Mesenchymal stem cell (in vitro differentiated cells and primary cell): ENCODE results near the gene LYPD6.

ENCODE experiments used
- DNase-seq: peaks from one replicate; pipeline ENCODE4 v3.0.0-alpha.2; 2013
- H2AFZ ChIP-seq: one replicate; pipeline ENCODE4 v1.6.1; 2013; ENCODE audit warnings: low read depth, mild to moderate bottlenecking, control low read depth, inconsistent platforms, low read length, moderate library complexity
- H2AK5ac ChIP-seq: 2 replicates; pipeline ENCODE4 v1.6.1; 2013; ENCODE audit warnings: low read length, moderate library complexity, mild to moderate bottlenecking, inconsistent platforms; ENCODE audit not compliant: severe bottlenecking
- H2BK120ac ChIP-seq: one replicate; pipeline ENCODE4 v1.6.1; 2013; ENCODE audit warnings: low read depth, mild to moderate bottlenecking, inconsistent platforms, low read length, moderate library complexity
- H2BK12ac ChIP-seq, 2 experiments: one replicate each; pipeline ENCODE4 v1.6.1; 2013; ENCODE audit warnings: inconsistent platforms in 2 of 2, low read length in 2 of 2, mild to moderate bottlenecking in 2 of 2, moderate library complexity in 2 of 2, control low read depth in 1 of 2
- H2BK15ac ChIP-seq: one replicate; pipeline ENCODE4 v1.6.1; 2013; ENCODE audit warnings: mild to moderate bottlenecking, low read depth, inconsistent platforms; ENCODE audit not compliant: poor library complexity, severe bottlenecking
- H2BK5ac ChIP-seq: 2 replicates; pipeline ENCODE4 v1.6.1; 2013; ENCODE audit warnings: low read depth, mild to moderate bottlenecking, low read length, control low read depth, inconsistent platforms; ENCODE audit not compliant: poor library complexity, severe bottlenecking
- H3K14ac ChIP-seq, 2 experiments: one replicate each; pipeline ENCODE4 v1.6.1; 2013; ENCODE audit warnings: inconsistent platforms in 2 of 2, low read length in 2 of 2, control low read depth in 1 of 2, mild to moderate bottlenecking in 1 of 2, moderate library complexity in 1 of 2
- H3K18ac ChIP-seq, 2 experiments: one replicate each; pipeline ENCODE4 v1.6.1; 2013; ENCODE audit warnings: inconsistent platforms in 2 of 2, low read length in 2 of 2, control low read depth in 1 of 2, low read depth in 1 of 2, mild to moderate bottlenecking in 1 of 2
- H3K23ac ChIP-seq, 2 experiments: one replicate each; pipeline ENCODE4 v1.6.1; 2013; ENCODE audit warnings: inconsistent platforms in 2 of 2, low read length in 2 of 2, mild to moderate bottlenecking in 2 of 2, moderate library complexity in 2 of 2, control low read depth in 1 of 2
- H3K27ac ChIP-seq: 2 replicates; pipeline ENCODE4 v1.5.1; 2013; ENCODE audit warnings: mild to moderate bottlenecking, moderate library complexity, low read length, control low read depth, inconsistent platforms; ENCODE audit not compliant: poor library complexity, severe bottlenecking
- H3K27me3 ChIP-seq, 2 experiments: 2 replicates each; pipeline versions ENCODE4 v1.6.1 to v1.7.0; 2013; ENCODE audit warnings: low read length in 2 of 2, mild to moderate bottlenecking in 2 of 2, moderate library complexity in 2 of 2, control low read depth in 1 of 2, inconsistent platforms in 1 of 2; ENCODE audit not compliant: control insufficient read depth in 1 of 2, insufficient read depth in 1 of 2
- H3K36me3 ChIP-seq, 2 experiments: 2 replicates each; pipeline versions ENCODE4 v1.6.1 to v1.7.0; 2013; ENCODE audit warnings: low read length in 2 of 2, control low read depth in 1 of 2, inconsistent platforms in 1 of 2, low read depth in 1 of 2, mild to moderate bottlenecking in 1 of 2; ENCODE audit not compliant: insufficient read depth in 2 of 2, control insufficient read depth in 1 of 2
- H3K4ac ChIP-seq, 2 experiments: one replicate each; pipeline ENCODE4 v1.6.1; 2013; ENCODE audit warnings: inconsistent platforms in 2 of 2, low read length in 2 of 2, mild to moderate bottlenecking in 2 of 2, moderate library complexity in 2 of 2, control low read depth in 1 of 2, low read depth in 1 of 2
- H3K4me1 ChIP-seq: 2 replicates; pipeline ENCODE4 v1.6.1; 2013; ENCODE audit warnings: low read depth, low read length, control low read depth; ENCODE audit not compliant: control insufficient read depth, insufficient read depth
- H3K4me2 ChIP-seq: 2 replicates; pipeline ENCODE4 v1.6.1; 2013; ENCODE audit warnings: low read length, mild to moderate bottlenecking, inconsistent platforms; ENCODE audit not compliant: poor library complexity, severe bottlenecking
- H3K4me3 ChIP-seq, 2 experiments: 2 replicates each; pipeline versions ENCODE4 v1.5.1 to v1.7.0; 2013; ENCODE audit warnings: low read length in 2 of 2, mild to moderate bottlenecking in 2 of 2, control low read depth in 1 of 2, low read depth in 1 of 2; ENCODE audit not compliant: insufficient read depth in 1 of 2
- H3K79me1 ChIP-seq: replicated peaks from 2 replicates; pipeline ENCODE4 v1.6.1; 2013; ENCODE audit warnings: mild to moderate bottlenecking, control low read depth, low read length, inconsistent platforms; ENCODE audit not compliant: poor library complexity, severe bottlenecking
- H3K9ac ChIP-seq: 2 replicates; pipeline ENCODE4 v1.7.0; 2013; ENCODE audit warnings: mild to moderate bottlenecking, low read length, moderate library complexity
- H3K9me3 ChIP-seq: 2 replicates; pipeline ENCODE4 v1.7.0; 2013; ENCODE audit warnings: mild to moderate bottlenecking, low read length; ENCODE audit not compliant: control insufficient read depth
- H4K8ac ChIP-seq: one replicate; pipeline ENCODE4 v1.6.1; 2013; ENCODE audit warnings: inconsistent platforms, mild to moderate bottlenecking, low read length, moderate library complexity
- H4K91ac ChIP-seq: one replicate; pipeline ENCODE4 v1.6.1; 2013; ENCODE audit warnings: mild to moderate bottlenecking, low read length, inconsistent platforms
- WGBS: methylation state at CpG from one replicate; pipeline ENCODE4 v1.1.7; 2013; ENCODE audit warnings: mixed read lengths; 5-methylcytosine and 5-hydroxymethylcytosine counted together

LYPD6 gene

GRCh38 chr2:149409506-149409905, 79.1 kb downstream of the LYPD6 start:
- 61% methylated on average over 3 of the region's 3 CpGs for WGBS

GRCh38 chr2:149410701-149411484, 80.5 kb downstream of the LYPD6 start:
- Histone ChIP-seq H2AFZ (no peak overlapping the region), H2BK12ac (no peak overlapping the region), H3K4me3 (no peak overlapping the region), H3K36me3 (no peaks in the 10 kb centered on the region), H2BK5ac (no peak overlapping the region), H4K91ac (peak overlapping the region; percentile 15), H3K4ac (no peak overlapping the region), H3K14ac (no peak overlapping the region), H4K8ac (peak overlapping the region; percentile 49), H3K18ac (peak overlapping the region in 1 of 2 experiments; percentile 39), H3K27me3 (no peaks in the 10 kb centered on the region), H3K27ac (no peak overlapping the region), H2BK15ac (no peak overlapping the region), H2BK120ac (no peak overlapping the region), H3K9me3 (no peaks in the 10 kb centered on the region), H3K9ac (no peak overlapping the region), H3K79me1 (no peaks in the 10 kb centered on the region), H3K23ac (no peak overlapping the region), H3K4me1 (no peaks in the 10 kb centered on the region), H2AK5ac (no peak overlapping the region), H3K4me2 (no peak overlapping the region)
- 37% methylated on average over 5 of the region's 6 CpGs for WGBS
- DNase-seq, result peak; percentile 89

More at GRCh38 chr2:149409506-149409905, 79.1 kb downstream of the LYPD6 start:
- Histone ChIP-seq H3K4ac (peak overlapping the region in 1 of 2 experiments; percentile 32), H3K18ac (peak overlapping the region; percentile 80 to 89), H3K14ac (peak overlapping the region in 1 of 2 experiments; percentile 51), H3K27me3 (no peaks in the 10 kb centered on the region), H2AK5ac (no peak overlapping the region), H2BK12ac (peak overlapping the region in 1 of 2 experiments; percentile 29), H3K9ac (no peak overlapping the region), H3K4me1 (no peaks in the 10 kb centered on the region), H3K4me3 (no peak overlapping the region), H3K23ac (no peak overlapping the region), H4K8ac (peak overlapping the region; percentile 76), H3K4me2 (no peak overlapping the region), H4K91ac (peak overlapping the region; percentile 37), H2BK5ac (no peak overlapping the region), H3K9me3 (no peaks in the 10 kb centered on the region), H3K36me3 (no peaks in the 10 kb centered on the region), H3K27ac (no peak overlapping the region), H3K79me1 (no peaks in the 10 kb centered on the region), H2BK15ac (no peak overlapping the region), H2AFZ (no peak overlapping the region), H2BK120ac (peak overlapping the region; percentile 27)
- DNase-seq, result no peak

GRCh38 chr2:149413487-149413886, 83.1 kb downstream of the LYPD6 start:
- H4K91ac ChIP-seq, result no peak overlapping the region
- H2BK12ac ChIP-seq, result no peak overlapping the region
- no peak overlapping the region for H3K14ac ChIP-seq
- no peak overlapping the region for H2BK15ac ChIP-seq
- no peak overlapping the region for H3K18ac ChIP-seq
- H2BK120ac ChIP-seq, result no peak overlapping the region
- H3K36me3 ChIP-seq, result no peaks in the 10 kb centered on the region
- no peak overlapping the region for H3K9ac ChIP-seq
- no peak overlapping the region for H2AK5ac ChIP-seq
- WGBS, result 100% methylated on average over 1 of the region's 2 CpGs
- no peak overlapping the region for H3K4me3 ChIP-seq
- H2BK5ac ChIP-seq, result no peak overlapping the region
- H3K27me3 ChIP-seq, result no peaks in the 10 kb centered on the region
- H2AFZ ChIP-seq, result no peak overlapping the region
- H3K27ac ChIP-seq, result no peak overlapping the region
- no peaks in the 10 kb centered on the region for H3K9me3 ChIP-seq
- no peak overlapping the region for H4K8ac ChIP-seq
- no peak overlapping the region for H3K4me2 ChIP-seq
- H3K23ac ChIP-seq, result no peak overlapping the region
- no peaks in the 10 kb centered on the region for H3K4me1 ChIP-seq
- no peak for DNase-seq
- H3K79me1 ChIP-seq, result no peaks in the 10 kb centered on the region
- H3K4ac ChIP-seq, result no peak overlapping the region

DNA sequence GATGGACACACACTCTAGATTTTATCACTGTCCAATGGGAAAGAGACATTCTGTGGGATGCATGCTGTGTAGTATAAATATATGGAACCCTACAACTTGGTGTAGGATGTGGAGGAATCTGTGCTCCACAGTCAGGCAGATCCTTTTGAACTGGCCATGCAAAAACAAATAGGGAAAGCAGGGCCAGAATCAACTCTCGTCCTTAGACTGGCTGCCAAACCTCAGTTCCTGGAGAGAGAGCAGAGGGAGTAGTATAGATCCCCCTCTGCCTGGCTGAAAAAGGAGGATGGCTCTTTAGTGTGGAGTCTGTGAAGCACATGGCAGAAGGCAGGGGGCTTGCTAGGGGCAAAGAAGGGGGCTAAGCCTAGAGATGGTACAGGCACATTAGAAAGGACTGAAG, 84.7 kb downstream of the LYPD6 start:
- 91% methylated on average over 1 of the region's 1 CpG for WGBS
- no peak overlapping the region for H3K4me2 ChIP-seq
- no peak overlapping the region for H2AFZ ChIP-seq

More for the DNA sequence above, 84.7 kb downstream of the LYPD6 start:
- Histone ChIP-seq H2BK15ac (no peak overlapping the region), H3K79me1 (no peaks in the 10 kb centered on the region), H3K4me1 (no peaks in the 10 kb centered on the region), H3K27me3 (no peaks in the 10 kb centered on the region), H3K9me3 (no peaks in the 10 kb centered on the region), H2AK5ac (no peak overlapping the region), H3K4ac (no peak overlapping the region), H2BK120ac (no peak overlapping the region), H3K27ac (no peak overlapping the region), H3K9ac (no peak overlapping the region), H2BK5ac (no peak overlapping the region), H4K8ac (no peak overlapping the region), H3K14ac (no peak overlapping the region), H3K18ac (no peak overlapping the region), H3K36me3 (no peaks in the 10 kb centered on the region), H3K23ac (no peak overlapping the region), H4K91ac (no peak overlapping the region), H2BK12ac (no peak overlapping the region), H3K4me3 (no peak overlapping the region)
- no peak for DNase-seq
